ENCODE measurements around the gene TSPAN14. TPM values are rescaled to one million over a fixed set of nuclear protein-coding genes. Genes with fewer than 3 reads are reported as not detected.

The TSPAN14 gene
- total RNA-seq, 1 experiment from 2014 or later, result 46.9 TPM

GRCh38 chr10:80519936-80520650 lies 66.0 kb downstream of the TSPAN14 start:
- BruUV-seq (replicated peaks), result no TSS peak
- ChIA-PET CTCF (interaction anchor here (0.7 to 1.2 kb wide), 4 partner anchors 71 to 144 kb away, joined by 3 to 4 read pairs (median 3); no protein-coding TSS in a partner anchor), POLR2A (interaction anchor here (0.6 to 0.8 kb wide), 2 partner anchors 9 to 137 kb away, joined by 3 read pairs; no protein-coding TSS in a partner anchor)
- no peaks in the 10 kb centered on the region for H3K9me3 Mint-ChIP-seq (ENCODE audit: unreplicated experiment)
- no peak for TF ChIP-seq CTCF (IDR thresholded peaks at IDR 0.05; ENCODE audit: unreplicated experiment)
- H3K27ac Mint-ChIP-seq (ENCODE audit: low read depth, unreplicated experiment), result peak overlapping the region; percentile 39
- intact Hi-C loops (cut with micrococcal nuclease), result no loop called here
- no peak for DNase-seq (ENCODE audit: unreplicated experiment)
- H3K27me3 Mint-ChIP-seq (ENCODE audit: insufficient read depth, unreplicated experiment), result no peaks in the 10 kb centered on the region
- H3K4me3 Mint-ChIP-seq (ENCODE audit: unreplicated experiment), result no peak overlapping the region
- H3K36me3 Mint-ChIP-seq (ENCODE audit: insufficient read depth, unreplicated experiment), result peaks cover 64% of the 10 kb centered on the region
- H3K4me1 Mint-ChIP-seq (ENCODE audit: insufficient read depth, unreplicated experiment), result no peaks in the 10 kb centered on the region

GRCh38 chr10:80520661-80521470 lies 66.8 kb downstream of the TSPAN14 start:
- Mint-ChIP-seq H3K36me3 (ENCODE audit: insufficient read depth, unreplicated experiment) (peaks cover 64% of the 10 kb centered on the region), H3K9me3 (ENCODE audit: unreplicated experiment) (no peaks in the 10 kb centered on the region), H3K4me3 (ENCODE audit: unreplicated experiment) (no peak overlapping the region), H3K4me1 (ENCODE audit: insufficient read depth, unreplicated experiment) (no peaks in the 10 kb centered on the region), H3K27ac (ENCODE audit: low read depth, unreplicated experiment) (peak overlapping the region; percentile 39), H3K27me3 (ENCODE audit: insufficient read depth, unreplicated experiment) (no peaks in the 10 kb centered on the region)
- CTCF ChIA-PET, result interaction anchor here (0.6 to 0.9 kb wide), 2 partner anchors 8 to 76 kb away, joined by 3 read pairs; no protein-coding TSS in a partner anchor
- intact Hi-C loops (cut with micrococcal nuclease), result no loop called here
- POLR2A ChIA-PET, result interaction anchor here (0.6 to 0.8 kb wide), 2 partner anchors 10 to 132 kb away, joined by 3 read pairs; no protein-coding TSS in a partner anchor
- no peak for DNase-seq (ENCODE audit: unreplicated experiment)
- no TSS peak for BruUV-seq (replicated peaks)
- no peak for TF ChIP-seq CTCF (IDR thresholded peaks at IDR 0.05; ENCODE audit: unreplicated experiment)

- peaks cover 54% of the 10 kb centered on the region for H3K36me3 Mint-ChIP-seq (ENCODE audit: insufficient read depth, unreplicated experiment)
- no peaks in the 10 kb centered on the region for H3K4me1 Mint-ChIP-seq (ENCODE audit: insufficient read depth, unreplicated experiment)
- intact Hi-C loops (cut with micrococcal nuclease), result no loop called here
- BruUV-seq (replicated peaks), result no TSS peak
- CTCF ChIA-PET, result interaction anchor here (1.0 to 1.9 kb wide), 2 partner anchors 14 to 78 kb away, joined by 5 to 8 read pairs; no protein-coding TSS in a partner anchor
- POLR2A ChIA-PET, result interaction anchor here (0.7 kb wide), 1 partner anchor 752 kb away, joined by 3 read pairs; no protein-coding TSS in a partner anchor
- no peak for DNase-seq (ENCODE audit: unreplicated experiment)
- H3K4me3 Mint-ChIP-seq (ENCODE audit: unreplicated experiment), result no peak overlapping the region
- H3K27me3 Mint-ChIP-seq (ENCODE audit: insufficient read depth, unreplicated experiment), result no peaks in the 10 kb centered on the region
- no peaks in the 10 kb centered on the region for H3K9me3 Mint-ChIP-seq (ENCODE audit: unreplicated experiment)
- no peak for TF ChIP-seq CTCF (IDR thresholded peaks at IDR 0.05; ENCODE audit: unreplicated experiment)
- H3K27ac Mint-ChIP-seq (ENCODE audit: low read depth, unreplicated experiment), result no peak overlapping the region
Observed at GRCh38 chr10:80522756-80523363, 68.8 kb downstream of the TSPAN14 start.

GRCh38 chr10:80523773-80524172 lies 69.7 kb downstream of the TSPAN14 start:
- H3K4me3 Mint-ChIP-seq (ENCODE audit: unreplicated experiment), result no peak overlapping the region
- H3K9me3 Mint-ChIP-seq (ENCODE audit: unreplicated experiment), result no peaks in the 10 kb centered on the region
- CTCF ChIA-PET, result interaction anchor here (1.0 to 1.9 kb wide), 2 partner anchors 12 to 79 kb away, joined by 3 to 8 read pairs; no protein-coding TSS in a partner anchor
- H3K4me1 Mint-ChIP-seq (ENCODE audit: insufficient read depth, unreplicated experiment), result no peaks in the 10 kb centered on the region
- no peak overlapping the region for H3K27ac Mint-ChIP-seq (ENCODE audit: low read depth, unreplicated experiment)
- TF ChIP-seq CTCF (IDR thresholded peaks at IDR 0.05; ENCODE audit: unreplicated experiment), result no peak
- DNase-seq (ENCODE audit: unreplicated experiment), result no peak
- intact Hi-C loops (cut with micrococcal nuclease), result no loop called here
- H3K36me3 Mint-ChIP-seq (ENCODE audit: insufficient read depth, unreplicated experiment), result peaks cover 45% of the 10 kb centered on the region
- POLR2A ChIA-PET, result no interaction called here
- H3K27me3 Mint-ChIP-seq (ENCODE audit: insufficient read depth, unreplicated experiment), result no peaks in the 10 kb centered on the region
- BruUV-seq (replicated peaks), result no TSS peak
